ENCODE results near the gene KLHL29. TPM values are rescaled to one million over a fixed set of nuclear protein-coding genes. Genes with fewer than 3 reads are reported as not detected.

The KLHL29 gene
- total RNA-seq, 1 donor from 2014 or later, result 5.0 TPM

GRCh38 chr2:23538566-23538965, 153.6 kb downstream of the KLHL29 start:
- no peaks in the 10 kb centered on the region for H3K27me3 ChIP-seq (ENCODE audit: control insufficient read depth, insufficient read depth, low read length)
- H3K4me3 ChIP-seq (ENCODE audit: low read depth, low read length), result no peak overlapping the region
- FAIRE-seq (no peak), DNase-seq (ENCODE audit: low read depth) (no peak)
- peaks cover 1% of the 10 kb centered on the region for H3K36me3 ChIP-seq (ENCODE audit: control insufficient read depth, insufficient read depth, low read length)
- no peak for TF ChIP-seq CTCF (IDR thresholded peaks at IDR 0.05; ENCODE audit: insufficient read depth, low read length, severe bottlenecking)

- H3K27me3 ChIP-seq (ENCODE audit: control insufficient read depth, insufficient read depth, low read length), result no peaks in the 10 kb centered on the region
- TF ChIP-seq CTCF (IDR thresholded peaks at IDR 0.05; ENCODE audit: insufficient read depth, low read length, severe bottlenecking), result no peak
- no peak for DNase-seq (ENCODE audit: low read depth)
- FAIRE-seq, result no peak
- H3K36me3 ChIP-seq (ENCODE audit: control insufficient read depth, insufficient read depth, low read length), result peaks cover 1% of the 10 kb centered on the region
- no peak overlapping the region for H3K4me3 ChIP-seq (ENCODE audit: low read depth, low read length)
Measured at GRCh38 chr2:23540804-23541360, 155.9 kb downstream of the KLHL29 start.

GRCh38 chr2:23541503-23542229, 156.7 kb downstream of the KLHL29 start:
- Histone ChIP-seq H3K4me3 (ENCODE audit: low read depth, low read length) (no peak overlapping the region), H3K27me3 (ENCODE audit: control insufficient read depth, insufficient read depth, low read length) (no peaks in the 10 kb centered on the region), H3K36me3 (ENCODE audit: control insufficient read depth, insufficient read depth, low read length) (peaks cover 1% of the 10 kb centered on the region)
- no peak for TF ChIP-seq CTCF (IDR thresholded peaks at IDR 0.05; ENCODE audit: insufficient read depth, low read length, severe bottlenecking)
- DNase-seq (ENCODE audit: low read depth) (no peak), FAIRE-seq (no peak)

- no peak for FAIRE-seq
- H3K4me3 ChIP-seq (ENCODE audit: low read depth, low read length), result no peak overlapping the region
- H3K27me3 ChIP-seq (ENCODE audit: control insufficient read depth, insufficient read depth, low read length), result no peaks in the 10 kb centered on the region
- no peak for DNase-seq (ENCODE audit: low read depth)
- H3K36me3 ChIP-seq (ENCODE audit: control insufficient read depth, insufficient read depth, low read length), result peaks cover 1% of the 10 kb centered on the region
- no peak for TF ChIP-seq CTCF (IDR thresholded peaks at IDR 0.05; ENCODE audit: insufficient read depth, low read length, severe bottlenecking)
Measured at GRCh38 chr2:23542230-23542789, 157.3 kb downstream of the KLHL29 start.

GRCh38 chr2:23543302-23543701, 158.3 kb downstream of the KLHL29 start:
- no peak overlapping the region for H3K4me3 ChIP-seq (ENCODE audit: low read depth, low read length)
- no peaks in the 10 kb centered on the region for H3K27me3 ChIP-seq (ENCODE audit: control insufficient read depth, insufficient read depth, low read length)
- TF ChIP-seq CTCF (IDR thresholded peaks at IDR 0.05; ENCODE audit: insufficient read depth, low read length, severe bottlenecking), result no peak
- FAIRE-seq (no peak), DNase-seq (ENCODE audit: low read depth) (no peak)
- peaks cover 1% of the 10 kb centered on the region for H3K36me3 ChIP-seq (ENCODE audit: control insufficient read depth, insufficient read depth, low read length)
